H9 (cell line): ENCODE data around the gene HADH. TPM values are rescaled to one million over a fixed set of nuclear protein-coding genes. Genes with fewer than 3 reads are reported as not detected.

ENCODE experiments used
- DNase-seq: peaks from one replicate; pipeline ENCODE4 v3.0.0-alpha.2; 2017
- H2AFZ ChIP-seq: one replicate; pipeline ENCODE4 v1.6.1; 2013; ENCODE audit warnings: mild to moderate bottlenecking, low read length, control low read depth, moderate library complexity
- H2AK5ac ChIP-seq: 2 replicates; pipeline ENCODE4 v1.6.1; 2013; ENCODE audit warnings: low read length, control low read depth, mixed read lengths; ENCODE audit not compliant: insufficient read length
- H2BK120ac ChIP-seq: one replicate; pipeline ENCODE4 v1.6.1; 2013; ENCODE audit warnings: low read depth, mild to moderate bottlenecking, low read length, control low read depth, inconsistent platforms; ENCODE audit not compliant: poor library complexity, severe bottlenecking
- H2BK12ac ChIP-seq: 2 replicates; pipeline ENCODE4 v1.6.1; 2013; ENCODE audit warnings: low read length, control low read depth, mixed read lengths, low read depth; ENCODE audit not compliant: insufficient read length
- H2BK15ac ChIP-seq: 2 replicates; pipeline ENCODE4 v1.6.1; 2013; ENCODE audit warnings: low read depth, low read length, control low read depth
- H2BK20ac ChIP-seq: one replicate; pipeline ENCODE4 v1.6.1; 2013; ENCODE audit warnings: low read depth, mild to moderate bottlenecking, low read length, control low read depth, inconsistent platforms; ENCODE audit not compliant: poor library complexity, severe bottlenecking
- H2BK5ac ChIP-seq: 2 replicates; pipeline ENCODE4 v1.6.1; 2013; ENCODE audit warnings: low read length, control low read depth, mixed read lengths; ENCODE audit not compliant: insufficient read length
- H3K14ac ChIP-seq: 2 replicates; pipeline ENCODE4 v1.6.1; 2013; ENCODE audit warnings: low read length, control low read depth; ENCODE audit not compliant: insufficient read depth
- H3K18ac ChIP-seq: 2 replicates; pipeline ENCODE4 v1.6.1; 2013; ENCODE audit warnings: low read depth, mild to moderate bottlenecking, mixed read lengths, low read length, control low read depth; ENCODE audit not compliant: insufficient read length
- H3K23ac ChIP-seq: 2 replicates; pipeline ENCODE4 v1.6.1; 2013; ENCODE audit warnings: low read length, control low read depth, mixed read lengths, low read depth; ENCODE audit not compliant: insufficient read length
- H3K23me2 ChIP-seq: 2 replicates; pipeline ENCODE4 v1.6.1; 2013; ENCODE audit warnings: low read depth, mild to moderate bottlenecking, mixed read lengths, low read length, control low read depth; ENCODE audit not compliant: insufficient read length, poor library complexity, severe bottlenecking
- H3K27ac ChIP-seq: 2 replicates; pipeline ENCODE4 v1.5.1; 2013; ENCODE audit warnings: low read length, control low read depth, mixed read lengths, low read depth; ENCODE audit not compliant: insufficient read length
- H3K27me3 ChIP-seq: 2 replicates; pipeline ENCODE4 v1.6.1; 2013; ENCODE audit warnings: low read length, control low read depth, inconsistent platforms; ENCODE audit not compliant: insufficient read depth
- H3K4ac ChIP-seq: 2 replicates; pipeline ENCODE4 v1.6.1; 2013; ENCODE audit warnings: low read depth, mild to moderate bottlenecking, control low read depth, inconsistent platforms, low read length, moderate library complexity
- H3K4me1 ChIP-seq: 2 replicates; pipeline ENCODE4 v1.6.1; 2013; ENCODE audit warnings: low read length, control low read depth, inconsistent platforms; ENCODE audit not compliant: insufficient read depth
- H3K4me2 ChIP-seq: 2 replicates; pipeline ENCODE4 v1.6.1; 2013; ENCODE audit warnings: low read length, control low read depth, mixed read lengths; ENCODE audit not compliant: insufficient read length, insufficient read depth
- H3K56ac ChIP-seq: 2 replicates; pipeline ENCODE4 v1.6.1; 2013; ENCODE audit warnings: low read depth, mild to moderate bottlenecking, mixed read lengths, low read length, control low read depth; ENCODE audit not compliant: insufficient read length
- H3K79me1 ChIP-seq: 2 replicates; pipeline ENCODE4 v1.6.1; 2013; ENCODE audit warnings: low read depth, mild to moderate bottlenecking, moderate library complexity, low read length, control low read depth, inconsistent platforms; ENCODE audit not compliant: insufficient read depth, poor library complexity, severe bottlenecking
- H3K79me2 ChIP-seq: 2 replicates; pipeline ENCODE4 v1.6.1; 2013; ENCODE audit warnings: low read length, control low read depth, inconsistent platforms; ENCODE audit not compliant: insufficient read depth
- H3K9ac ChIP-seq: 2 replicates; pipeline ENCODE4 v1.6.1; 2013; ENCODE audit warnings: low read length, control low read depth, mixed read lengths; ENCODE audit not compliant: insufficient read length; ENCODE audit errors: extremely low read depth
- H3K9me3 ChIP-seq: one replicate; pipeline ENCODE4 v1.6.1; 2013; ENCODE audit warnings: low read depth, low read length, inconsistent platforms; ENCODE audit not compliant: control insufficient read depth
- H3T11ph ChIP-seq: one replicate; pipeline ENCODE4 v1.6.1; 2013; ENCODE audit warnings: mild to moderate bottlenecking, low read length, control low read depth, inconsistent platforms
- H4K20me1 ChIP-seq: one replicate; pipeline ENCODE4 v1.6.1; 2013; ENCODE audit not compliant: control insufficient read depth, insufficient read length, insufficient read depth
- H4K5ac ChIP-seq: 2 replicates; pipeline ENCODE4 v1.6.1; 2013; ENCODE audit warnings: low read depth, mild to moderate bottlenecking, mixed read lengths, low read length, control low read depth; ENCODE audit not compliant: insufficient read length
- H4K8ac ChIP-seq: replicated peaks from 2 replicates; pipeline ENCODE4 v1.6.1; 2013; ENCODE audit warnings: low read length, control low read depth, mixed read lengths, low read depth; ENCODE audit not compliant: insufficient read length
- H4K91ac ChIP-seq: 2 replicates; pipeline ENCODE4 v1.6.1; 2013; ENCODE audit warnings: low read depth, mild to moderate bottlenecking, moderate library complexity, mixed read lengths, low read length, control low read depth; ENCODE audit not compliant: insufficient read length
- H3K27ac Mint-ChIP-seq, 3 experiments: 2 replicates in 2 of 3; 3 replicates in 1 of 3; pipeline ENCODE4 v1.8.0; 2020 to 2021; ENCODE audit warnings: mixed read lengths in 3 of 3, mild to moderate bottlenecking in 1 of 3, moderate library complexity in 1 of 3
- H3K27me3 Mint-ChIP-seq: 2 replicates; pipeline ENCODE4 v1.8.0; 2021; ENCODE audit warnings: low read depth, mild to moderate bottlenecking, moderate library complexity, mixed read lengths
- H3K36me3 Mint-ChIP-seq, 3 experiments: 2 replicates in 2 of 3; 3 replicates in 1 of 3; pipeline ENCODE4 v1.8.0; 2020 to 2021; ENCODE audit warnings: low read depth in 3 of 3, mixed read lengths in 3 of 3; ENCODE audit not compliant: insufficient read depth in 1 of 3
- H3K4me1 Mint-ChIP-seq, 2 experiments: 2 replicates each; pipeline ENCODE4 v1.8.0; 2020; ENCODE audit warnings: mixed read lengths in 2 of 2
- H3K4me3 Mint-ChIP-seq, 2 experiments: 2 replicates in 1 of 2; 3 replicates in 1 of 2; pipeline ENCODE4 v1.8.0; 2020 to 2021; ENCODE audit warnings: mild to moderate bottlenecking in 2 of 2, mixed read lengths in 2 of 2, moderate library complexity in 1 of 2
- H3K9me3 Mint-ChIP-seq, 2 experiments: 2 replicates in 1 of 2; 3 replicates in 1 of 2; pipeline ENCODE4 v1.8.0; 2020; ENCODE audit warnings: mild to moderate bottlenecking in 2 of 2, mixed read lengths in 2 of 2, moderate library complexity in 1 of 2
- CTCF ChIP-seq: fragments of 200-600 bp; sonication (generic); conservative IDR thresholded peaks from 3 replicates; pipeline ENCODE4 v1.8.0; 2021; ENCODE audit warnings: antibody characterized with exemption, mild to moderate bottlenecking
- WGBS: extraction: QIAGEN DNeasy Blood & Tissue Kit; methylation state at CpG from one replicate; pipeline ENCODE4 v1.1.7; 2013; ENCODE audit warnings: missing lambda C conversion rate, low lambda C conversion rate, mixed read lengths; ENCODE audit not compliant: insufficient read length; ENCODE audit errors: extremely low coverage; 5-methylcytosine and 5-hydroxymethylcytosine counted together
- total RNA-seq: library from RNA; stranded (reverse); gene quantifications from 2 replicates; pipeline ENCODE4 v1.2.1, GENCODE V29; 2021

The HADH gene
- total RNA-seq, 1 experiment from 2014 or later, result 44.4 TPM

DNA sequence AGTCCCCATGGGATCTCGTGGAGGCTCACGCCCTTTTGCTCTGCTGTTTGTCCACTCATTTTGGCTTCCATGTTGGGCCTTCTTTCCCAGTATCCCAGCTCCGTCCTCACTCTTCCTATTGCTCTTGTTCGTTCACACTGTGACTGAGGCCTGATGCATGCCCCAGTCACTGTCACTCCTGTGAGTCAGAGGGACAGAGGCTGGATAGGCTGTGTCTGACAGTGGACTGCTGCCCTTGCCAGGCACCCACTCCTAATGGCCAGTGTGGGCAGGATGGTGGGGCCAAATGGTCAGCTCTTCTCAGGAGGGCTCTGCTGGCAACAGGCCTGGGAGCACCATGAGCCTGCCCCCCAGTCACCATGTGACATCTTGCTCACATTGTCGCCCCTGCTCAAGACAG is 40.0 kb downstream of the HADH start:
- Mint-ChIP-seq H3K4me1 (peaks cover 2 to 6% of the 10 kb centered on the region in 2 experiments; a peak in 1 of 4 replicates), H3K27ac (peak overlapping the region in 1 of 3 experiments; percentile 89; a peak in 2 of 7 replicates), H3K4me3 (no peak overlapping the region), H3K27me3 (no peaks in the 10 kb centered on the region), H3K9me3 (no peaks in the 10 kb centered on the region), H3K36me3 (peaks cover 19 to 58% (median 53%) of the 10 kb centered on the region in 3 experiments)
- H4K20me1 ChIP-seq, result no peaks in the 10 kb centered on the region
- H2AK5ac ChIP-seq, result no peak overlapping the region
- WGBS, result no CpG with 5 or more reads among the region's 5 CpGs
- H3K18ac ChIP-seq, result no peak overlapping the region
- no peaks in the 10 kb centered on the region for H3K27me3 ChIP-seq
- no peak overlapping the region for H3K4ac ChIP-seq
- no peak overlapping the region for H3K9ac ChIP-seq
- H2AFZ ChIP-seq, result no peak overlapping the region
- no peaks in the 10 kb centered on the region for H3K79me2 ChIP-seq
- no peak overlapping the region for H3K23ac ChIP-seq
- no peak overlapping the region for H2BK5ac ChIP-seq
- H4K8ac ChIP-seq, result no peak overlapping the region
- H3K4me2 ChIP-seq, result no peak overlapping the region
- TF ChIP-seq CTCF, result no peak
- H2BK12ac ChIP-seq, result no peak overlapping the region
- no peak overlapping the region for H3K27ac ChIP-seq
- H3K14ac ChIP-seq, result no peak overlapping the region
- no peaks in the 10 kb centered on the region for H3K79me1 ChIP-seq
- no peaks in the 10 kb centered on the region for H3K4me1 ChIP-seq
- no peak overlapping the region for H2BK15ac ChIP-seq
- H4K91ac ChIP-seq, result no peak overlapping the region
- no peak for DNase-seq
- no peak overlapping the region for H3T11ph ChIP-seq
- H2BK20ac ChIP-seq, result no peak overlapping the region
- H3K9me3 ChIP-seq, result no peaks in the 10 kb centered on the region
- H3K23me2 ChIP-seq, result no peaks in the 10 kb centered on the region
- no peak overlapping the region for H3K56ac ChIP-seq
- H2BK120ac ChIP-seq, result no peak overlapping the region
- H4K5ac ChIP-seq, result no peak overlapping the region
